ENCODE results near the gene CD300C.

Gene CD300C

GRCh38 chr17:74529243-74529642 is 16.7 kb downstream of the CD300C start:
- H3K9me3 ChIP-seq (ENCODE audit: control insufficient read depth, insufficient read depth, low read depth, low read length): no peaks in the 10 kb centered on the region
- peaks cover 6% of the 10 kb centered on the region; the same call in 1 of the 2 replicates for H3K4me1 ChIP-seq (ENCODE audit: control insufficient read depth, insufficient read depth, low read length)
- H3K9ac ChIP-seq (ENCODE audit: low read length): no peak overlapping the region
- no peak overlapping the region for H3K4me3 ChIP-seq (ENCODE audit: low read depth, low read length)
- H3K27me3 ChIP-seq (ENCODE audit: control insufficient read depth, insufficient read depth, low read length): peaks cover 21% of the 10 kb centered on the region
- no peak overlapping the region for H3K27ac ChIP-seq (ENCODE audit: low read depth, low read length)
- H3K36me3 ChIP-seq (ENCODE audit: control insufficient read depth, insufficient read depth, low read length): no peaks in the 10 kb centered on the region

- Histone ChIP-seq H3K9me3 (ENCODE audit: control insufficient read depth, insufficient read depth, low read depth, low read length) (0 out of 2 replicates have a peak, but pooled peaks cover under 1% of the 10 kb centered on the region), H3K9ac (ENCODE audit: low read length) (no peak overlapping the region), H3K27ac (ENCODE audit: low read depth, low read length) (no peak overlapping the region), H3K27me3 (ENCODE audit: control insufficient read depth, insufficient read depth, low read length) (peaks cover 21% of the 10 kb centered on the region), H3K4me1 (ENCODE audit: control insufficient read depth, insufficient read depth, low read length) (peaks cover 6% of the 10 kb centered on the region; the same call in 1 of the 2 replicates), H3K4me3 (ENCODE audit: low read depth, low read length) (no peak overlapping the region), H3K36me3 (ENCODE audit: control insufficient read depth, insufficient read depth, low read length) (no peaks in the 10 kb centered on the region)
These were observed 17.3 kb downstream of the CD300C start for GRCh38 chr17:74528491-74529199.

- peaks cover 28% of the 10 kb centered on the region for H3K27me3 ChIP-seq (ENCODE audit: control insufficient read depth, insufficient read depth, low read length)
- H3K4me3 ChIP-seq (ENCODE audit: low read depth, low read length): no peak overlapping the region
- no peaks in the 10 kb centered on the region for H3K36me3 ChIP-seq (ENCODE audit: control insufficient read depth, insufficient read depth, low read length)
- H3K9me3 ChIP-seq (ENCODE audit: control insufficient read depth, insufficient read depth, low read depth, low read length): peaks cover 9% of the 10 kb centered on the region; the same call in 1 of the 2 replicates
- H3K4me1 ChIP-seq (ENCODE audit: control insufficient read depth, insufficient read depth, low read length): peaks cover 6% of the 10 kb centered on the region; the same call in 1 of the 2 replicates
- no peak overlapping the region for H3K9ac ChIP-seq (ENCODE audit: low read length)
- H3K27ac ChIP-seq (ENCODE audit: low read depth, low read length): no peak overlapping the region
These were observed 18.2 kb downstream of the CD300C start for GRCh38 chr17:74527756-74528155.

GRCh38 chr17:74527081-74527480 is 18.8 kb downstream of the CD300C start:
- Histone ChIP-seq H3K4me1 (ENCODE audit: control insufficient read depth, insufficient read depth, low read length) (0 out of 2 replicates have a peak, but pooled peaks cover 3% of the 10 kb centered on the region), H3K27me3 (ENCODE audit: control insufficient read depth, insufficient read depth, low read length) (peaks cover 28% of the 10 kb centered on the region), H3K4me3 (ENCODE audit: low read depth, low read length) (no peak overlapping the region), H3K9ac (ENCODE audit: low read length) (no peak overlapping the region), H3K9me3 (ENCODE audit: control insufficient read depth, insufficient read depth, low read depth, low read length) (peaks cover 12% of the 10 kb centered on the region; the same call in 1 of the 2 replicates), H3K27ac (ENCODE audit: low read depth, low read length) (no peak overlapping the region), H3K36me3 (ENCODE audit: control insufficient read depth, insufficient read depth, low read length) (no peaks in the 10 kb centered on the region)

- no peak overlapping the region for H3K27ac ChIP-seq (ENCODE audit: low read depth, low read length)
- no peaks in the 10 kb centered on the region for H3K36me3 ChIP-seq (ENCODE audit: control insufficient read depth, insufficient read depth, low read length)
- 0 out of 2 replicates have a peak, but pooled peaks cover 2% of the 10 kb centered on the region for H3K4me1 ChIP-seq (ENCODE audit: control insufficient read depth, insufficient read depth, low read length)
- no peak overlapping the region for H3K4me3 ChIP-seq (ENCODE audit: low read depth, low read length)
- peaks cover 28% of the 10 kb centered on the region for H3K27me3 ChIP-seq (ENCODE audit: control insufficient read depth, insufficient read depth, low read length)
- no peak overlapping the region for H3K9ac ChIP-seq (ENCODE audit: low read length)
- peaks cover 12% of the 10 kb centered on the region; the same call in 1 of the 2 replicates for H3K9me3 ChIP-seq (ENCODE audit: control insufficient read depth, insufficient read depth, low read depth, low read length)
These were observed 19.2 kb downstream of the CD300C start for GRCh38 chr17:74526681-74527080.

- no peak overlapping the region for H3K9ac ChIP-seq (ENCODE audit: low read length)
These were observed 20.1 kb downstream of the CD300C start for GRCh38 chr17:74525781-74526288.

GRCh38 chr17:74525465-74525725 is 20.5 kb downstream of the CD300C start:
- H3K27ac ChIP-seq (ENCODE audit: low read depth, low read length): no peak overlapping the region
- H3K4me3 ChIP-seq (ENCODE audit: low read depth, low read length): no peak overlapping the region
- H3K27me3 ChIP-seq (ENCODE audit: control insufficient read depth, insufficient read depth, low read length): peaks cover 34% of the 10 kb centered on the region
- no peaks in the 10 kb centered on the region for H3K36me3 ChIP-seq (ENCODE audit: control insufficient read depth, insufficient read depth, low read length)
- peaks cover 15% of the 10 kb centered on the region; the same call in 1 of the 2 replicates for H3K9me3 ChIP-seq (ENCODE audit: control insufficient read depth, insufficient read depth, low read depth, low read length)
- H3K4me1 ChIP-seq (ENCODE audit: control insufficient read depth, insufficient read depth, low read length): no peaks in the 10 kb centered on the region
- no peak overlapping the region for H3K9ac ChIP-seq (ENCODE audit: low read length)

More at GRCh38 chr17:74525781-74526288, 20.1 kb downstream of the CD300C start:
- Histone ChIP-seq H3K27ac (ENCODE audit: low read depth, low read length) (no peak overlapping the region), H3K4me3 (ENCODE audit: low read depth, low read length) (no peak overlapping the region), H3K4me1 (ENCODE audit: control insufficient read depth, insufficient read depth, low read length) (no peaks in the 10 kb centered on the region), H3K36me3 (ENCODE audit: control insufficient read depth, insufficient read depth, low read length) (no peaks in the 10 kb centered on the region), H3K9me3 (ENCODE audit: control insufficient read depth, insufficient read depth, low read depth, low read length) (peaks cover 15% of the 10 kb centered on the region; the same call in 1 of the 2 replicates), H3K27me3 (ENCODE audit: control insufficient read depth, insufficient read depth, low read length) (peaks cover 32% of the 10 kb centered on the region)

- no peaks in the 10 kb centered on the region for H3K36me3 ChIP-seq (ENCODE audit: control insufficient read depth, insufficient read depth, low read length)
- H3K4me3 ChIP-seq (ENCODE audit: low read depth, low read length): no peak overlapping the region
- H3K27ac ChIP-seq (ENCODE audit: low read depth, low read length): no peak overlapping the region
- no peaks in the 10 kb centered on the region for H3K4me1 ChIP-seq (ENCODE audit: control insufficient read depth, insufficient read depth, low read length)
- peaks cover 15% of the 10 kb centered on the region; the same call in 1 of the 2 replicates for H3K9me3 ChIP-seq (ENCODE audit: control insufficient read depth, insufficient read depth, low read depth, low read length)
- no peak overlapping the region for H3K9ac ChIP-seq (ENCODE audit: low read length)
- peaks cover 30% of the 10 kb centered on the region for H3K27me3 ChIP-seq (ENCODE audit: control insufficient read depth, insufficient read depth, low read length)
These were observed 21.1 kb downstream of the CD300C start for GRCh38 chr17:74524653-74525464.

GRCh38 chr17:74523308-74523707 is 22.6 kb downstream of the CD300C start:
- no peak overlapping the region for H3K27ac ChIP-seq (ENCODE audit: low read depth, low read length)
- H3K36me3 ChIP-seq (ENCODE audit: control insufficient read depth, insufficient read depth, low read length): no peaks in the 10 kb centered on the region

GRCh38 chr17:74522381-74523105 is 23.4 kb downstream of the CD300C start:
- Histone ChIP-seq H3K27me3 (ENCODE audit: control insufficient read depth, insufficient read depth, low read length) (peaks cover 30% of the 10 kb centered on the region), H3K36me3 (ENCODE audit: control insufficient read depth, insufficient read depth, low read length) (no peaks in the 10 kb centered on the region), H3K4me1 (ENCODE audit: control insufficient read depth, insufficient read depth, low read length) (no peaks in the 10 kb centered on the region), H3K9me3 (ENCODE audit: control insufficient read depth, insufficient read depth, low read depth, low read length) (peaks cover 19% of the 10 kb centered on the region; the same call in 1 of the 2 replicates), H3K27ac (ENCODE audit: low read depth, low read length) (no peak overlapping the region), H3K4me3 (ENCODE audit: low read depth, low read length) (no peak overlapping the region), H3K9ac (ENCODE audit: low read length) (no peak overlapping the region)

More at GRCh38 chr17:74523308-74523707, 22.6 kb downstream of the CD300C start:
- no peaks in the 10 kb centered on the region for H3K4me1 ChIP-seq (ENCODE audit: control insufficient read depth, insufficient read depth, low read length)
- H3K9me3 ChIP-seq (ENCODE audit: control insufficient read depth, insufficient read depth, low read depth, low read length): peaks cover 19% of the 10 kb centered on the region; the same call in 1 of the 2 replicates
- peaks cover 30% of the 10 kb centered on the region for H3K27me3 ChIP-seq (ENCODE audit: control insufficient read depth, insufficient read depth, low read length)
- no peak overlapping the region for H3K9ac ChIP-seq (ENCODE audit: low read length)
- H3K4me3 ChIP-seq (ENCODE audit: low read depth, low read length): no peak overlapping the region
